SK-N-SH (cell line): ENCODE measurements around the gene MARVELD2. TPM values are rescaled to one million over a fixed set of nuclear protein-coding genes. Genes with fewer than 3 reads are reported as not detected.

Experiments used
- CTCF ChIA-PET: fragments of 300-600, 350-600 bp; formaldehyde crosslinking; extraction: SDS; loops from one replicate; lab custom pipeline; 2021; lab: Yijun Ruan, JAX
- POLR2A ChIA-PET: fragments of 350-600 bp; sonication (Branson Sonifier 250); formaldehyde crosslinking; extraction: SDS; loops from one replicate; lab custom pipeline; 2020; ENCODE audit warnings: antibody characterized with exemption, inconsistent platforms; lab: Yijun Ruan, JAX
- DNase-seq: peaks from one replicate; pipeline ENCODE4 v3.0.0; 2012
- H2AFZ ChIP-seq: fragments of 200-600 bp; sonication (generic); 2 replicates; pipeline ENCODE4 v1.8.1; 2016; ENCODE audit warnings: antibody characterized with exemption, mild to moderate bottlenecking, low read depth
- H3F3A ChIP-seq: fragments of 200-600 bp; sonication (generic); replicated peaks from 2 replicates; pipeline ENCODE3; 2016; ENCODE audit warnings: antibody characterized with exemption, mild to moderate bottlenecking; ENCODE audit not compliant: insufficient read depth
- H3K27ac ChIP-seq, 2 experiments: fragments of 200-500 bp in 1 of 2; fragments of 200-600 bp in 1 of 2; sonication (Bioruptor generic) in 1 of 2; sonication (generic), shearing (Covaris generic) in 1 of 2; 2 replicates each; pipeline versions ENCODE4 v1.5.1 to v1.6.1; 2014 to 2016; ENCODE audit warnings: low read depth in 2 of 2, inconsistent platforms in 1 of 2, low read length in 1 of 2, mild to moderate bottlenecking in 1 of 2, mixed read lengths in 1 of 2
- H3K27me3 ChIP-seq: fragments of 200-600 bp; sonication (generic), shearing (Covaris generic); 2 replicates; pipeline ENCODE4 v1.6.1; 2016; ENCODE audit warnings: mixed run types; ENCODE audit not compliant: insufficient read depth
- H3K36me3 ChIP-seq, 2 experiments: fragments of 200-500 bp in 1 of 2; fragments of 200-600 bp in 1 of 2; sonication (Bioruptor generic) in 1 of 2; sonication (generic) in 1 of 2; replicated peaks in 1 of 2; 2 replicates each; pipeline versions ENCODE3 to v1.5.1; 2014 to 2016; ENCODE audit warnings: low read length in 1 of 2, mild to moderate bottlenecking in 1 of 2; ENCODE audit not compliant: insufficient read depth in 2 of 2, control insufficient read depth in 1 of 2
- H3K4me1 ChIP-seq, 2 experiments: fragments of 200-500 bp in 1 of 2; fragments of 200-600 bp in 1 of 2; sonication (Bioruptor generic) in 1 of 2; sonication (generic), shearing (Covaris generic) in 1 of 2; 2 replicates each; pipeline versions ENCODE4 v1.5.1 to v1.6.1; 2014 to 2016; ENCODE audit warnings: low read depth in 1 of 2, low read length in 1 of 2, mixed run types in 1 of 2; ENCODE audit not compliant: insufficient read depth in 2 of 2, control insufficient read depth in 1 of 2
- H3K4me2 ChIP-seq: fragments of 200-600 bp; sonication (generic), shearing (Covaris generic); 2 replicates; pipeline ENCODE4 v1.6.1; 2017; ENCODE audit warnings: mixed run types
- H3K4me3 ChIP-seq, 2 experiments: fragments of 200-500 bp in 1 of 2; fragments of 200-600 bp in 1 of 2; sonication (Bioruptor generic) in 1 of 2; sonication (generic), shearing (Covaris generic) in 1 of 2; 2 replicates each; pipeline versions ENCODE4 v1.5.1 to v1.8.1; 2014 to 2016; ENCODE audit warnings: low read depth in 2 of 2, inconsistent platforms in 1 of 2, low read length in 1 of 2, mild to moderate bottlenecking in 1 of 2, mixed read lengths in 1 of 2, moderate library complexity in 1 of 2
- H3K79me2 ChIP-seq: fragments of 200-600 bp; sonication (generic); 2 replicates; pipeline ENCODE4 v1.8.1; 2017; ENCODE audit warnings: mild to moderate bottlenecking; ENCODE audit not compliant: insufficient read depth
- H3K9ac ChIP-seq: fragments of 200-600 bp; sonication (generic); 2 replicates; pipeline ENCODE4 v1.6.1; 2017; ENCODE audit warnings: mixed run types
- H3K9me2 ChIP-seq: fragments of 200-600 bp; sonication (generic); 2 replicates; pipeline ENCODE4 v1.6.1; 2017; ENCODE audit warnings: mixed run types
- H3K9me3 ChIP-seq: fragments of 200-600 bp; sonication (generic); 2 replicates; pipeline ENCODE4 v1.6.1; 2017; ENCODE audit warnings: mixed run types, mild to moderate bottlenecking, moderate library complexity
- H4K20me1 ChIP-seq: fragments of 200-600 bp; sonication (generic); 2 replicates; pipeline ENCODE4 v1.6.1; 2017; ENCODE audit warnings: mild to moderate bottlenecking, mixed run types; ENCODE audit not compliant: insufficient read depth
- CHD2 ChIP-seq: fragments of 150-350 bp; IDR thresholded peaks from 2 replicates; pipeline ENCODE4 v1.6.1; 2018; ENCODE audit warnings: low read length; ENCODE audit not compliant: partially characterized antibody
- EP300 ChIP-seq, 2 experiments: IDR thresholded peaks; 2 replicates each; pipeline versions ENCODE4 v1.4.0 to v1.6.1; 2012; ENCODE audit warnings: borderline replicate concordance in 1 of 2, low read depth in 1 of 2, low read length in 1 of 2
- EZH2phosphoT487 ChIP-seq: fragments of 200-600 bp; sonication (generic); IDR thresholded peaks from 2 replicates; pipeline ENCODE4 v1.6.1; 2017; ENCODE audit warnings: low read depth, mixed run types, mild to moderate bottlenecking, antibody characterized with exemption, moderate library complexity, borderline replicate concordance
- FOXJ3 ChIP-seq: sonication (generic); formaldehyde crosslinking; IDR thresholded peaks from 2 replicates; pipeline ENCODE4 v1.5.1; 2020; ENCODE audit warnings: mild to moderate bottlenecking, missing genetic modification reagents
- GABPA ChIP-seq: IDR thresholded peaks from 2 replicates; pipeline ENCODE4 v1.4.0; 2012; ENCODE audit warnings: low read depth, mild to moderate bottlenecking
- GATA2 ChIP-seq: sonication (generic); formaldehyde crosslinking; IDR thresholded peaks from 2 replicates; pipeline ENCODE4 v1.5.0; 2020; ENCODE audit warnings: mild to moderate bottlenecking, missing genetic modification reagents
- JUND ChIP-seq: IDR thresholded peaks from 2 replicates; pipeline ENCODE4 v1.4.0; 2012
- MEF2A ChIP-seq: IDR thresholded peaks from 2 replicates; pipeline ENCODE4 v1.4.0; 2012; ENCODE audit warnings: low read depth, borderline replicate concordance
- MXI1 ChIP-seq: IDR thresholded peaks from 2 replicates; pipeline ENCODE4 v1.6.1; 2012; ENCODE audit warnings: mild to moderate bottlenecking, low read depth, low read length, improper control_type of control experiment
- NFIC ChIP-seq: IDR thresholded peaks from 2 replicates; pipeline ENCODE4 v1.4.0; 2012; ENCODE audit warnings: borderline replicate concordance
- RAD21 ChIP-seq: IDR thresholded peaks from 2 replicates; pipeline ENCODE4 v1.6.1; 2012; ENCODE audit warnings: mild to moderate bottlenecking, low read length
- RCOR1 ChIP-seq: fragments of 150-350 bp; IDR thresholded peaks from 2 replicates; pipeline ENCODE4 v1.6.1; 2017; ENCODE audit warnings: antibody characterized with exemption, low read length
- RFX5 ChIP-seq: IDR thresholded peaks from 2 replicates; pipeline ENCODE4 v1.6.1; 2012; ENCODE audit warnings: mild to moderate bottlenecking, improper control_type of control experiment, low read length
- SIN3A ChIP-seq: IDR thresholded peaks from 2 replicates; pipeline ENCODE4 v1.6.1; 2012; ENCODE audit warnings: low read depth, mild to moderate bottlenecking, low read length, moderate library complexity, borderline replicate concordance
- SMC3 ChIP-seq: IDR thresholded peaks from 2 replicates; pipeline ENCODE4 v1.6.1; 2012; ENCODE audit warnings: low read depth, low read length, improper control_type of control experiment
- TAF1 ChIP-seq: IDR thresholded peaks from 2 replicates; pipeline ENCODE4 v1.6.1; 2012; ENCODE audit warnings: low read depth, mild to moderate bottlenecking, low read length, moderate library complexity, borderline replicate concordance
- polyA plus RNA-seq, 3 experiments: library from polyadenylated mRNA; depleted of rRNA; stranded (reverse); fragments of >200 nt; gene quantifications; 2 replicates each; pipeline ENCODE4 v1.2.3, GENCODE V29; 2012
- TF ChIP-seq, protein P1 (sequence below): IDR thresholded peaks from 2 replicates; pipeline ENCODE4 v1.4.0; 2012; ENCODE audit warnings: low read depth, borderline replicate concordance
- TF ChIP-seq, protein P2 (sequence below): IDR thresholded peaks from 2 replicates; pipeline ENCODE4 v1.4.0; 2012; ENCODE audit warnings: low read depth, borderline replicate concordance
- TF ChIP-seq, protein P3 (sequence below): IDR thresholded peaks from 2 replicates; pipeline ENCODE4; 2012
- TF ChIP-seq, protein P4 (sequence below): fragments of 150-350 bp; IDR thresholded peaks from 2 replicates; pipeline ENCODE4 v1.6.1; 2017; ENCODE audit warnings: antibody characterized with exemption, low read length, low read depth, borderline replicate concordance
- TF ChIP-seq, protein P5 (sequence below): IDR thresholded peaks from 2 replicates; pipeline ENCODE4 v1.4.0; 2012; ENCODE audit warnings: low read depth
- TF ChIP-seq, protein P6 (sequence below): fragments of 200-600 bp; sonication (generic); IDR thresholded peaks from 2 replicates; pipeline ENCODE4 v1.6.1; 2017; ENCODE audit warnings: antibody characterized with exemption, mild to moderate bottlenecking, moderate library complexity

The MARVELD2 gene
- polyA plus RNA-seq, 1 of the 3 experiments (the other 2 are of a cell fraction), result 0.07 TPM

DNA sequence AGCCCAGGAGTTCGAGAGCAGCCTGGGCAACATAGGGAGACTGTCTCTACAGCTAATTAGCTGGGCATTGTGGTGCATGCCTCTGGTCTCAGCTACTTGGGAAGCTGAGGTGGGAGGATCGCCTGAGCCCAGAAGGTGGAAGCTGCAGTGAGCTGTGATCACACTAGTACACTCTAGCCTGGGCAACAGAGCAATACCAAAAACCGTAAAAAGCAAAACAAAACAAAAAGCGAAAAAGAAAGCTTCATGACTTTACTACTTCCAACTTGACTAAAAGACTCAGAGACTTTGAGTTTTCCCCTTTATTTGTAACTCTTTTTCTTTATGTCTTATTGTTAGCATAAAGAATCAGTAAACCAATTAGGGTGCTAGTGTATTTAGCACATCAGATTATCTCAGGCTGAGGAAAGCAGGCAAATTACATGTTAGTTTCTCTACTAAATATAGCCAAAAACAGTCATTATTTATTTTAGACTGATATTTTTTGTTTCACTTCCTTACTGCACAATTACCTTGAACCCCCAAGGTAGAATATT lies 39.9 kb upstream of the MARVELD2 start (continued):
- TF ChIP-seq, protein P1, sequence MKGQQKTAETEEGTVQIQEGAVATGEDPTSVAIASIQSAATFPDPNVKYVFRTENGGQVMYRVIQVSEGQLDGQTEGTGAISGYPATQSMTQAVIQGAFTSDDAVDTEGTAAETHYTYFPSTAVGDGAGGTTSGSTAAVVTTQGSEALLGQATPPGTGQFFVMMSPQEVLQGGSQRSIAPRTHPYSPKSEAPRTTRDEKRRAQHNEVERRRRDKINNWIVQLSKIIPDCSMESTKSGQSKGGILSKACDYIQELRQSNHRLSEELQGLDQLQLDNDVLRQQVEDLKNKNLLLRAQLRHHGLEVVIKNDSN, result no peak
- TF ChIP-seq NFIC (no peak), FOXJ3 (CRISPR knock-in tag) (no peak), JUND (no peak), GATA2 (no peak), GABPA (no peak)

DNA sequence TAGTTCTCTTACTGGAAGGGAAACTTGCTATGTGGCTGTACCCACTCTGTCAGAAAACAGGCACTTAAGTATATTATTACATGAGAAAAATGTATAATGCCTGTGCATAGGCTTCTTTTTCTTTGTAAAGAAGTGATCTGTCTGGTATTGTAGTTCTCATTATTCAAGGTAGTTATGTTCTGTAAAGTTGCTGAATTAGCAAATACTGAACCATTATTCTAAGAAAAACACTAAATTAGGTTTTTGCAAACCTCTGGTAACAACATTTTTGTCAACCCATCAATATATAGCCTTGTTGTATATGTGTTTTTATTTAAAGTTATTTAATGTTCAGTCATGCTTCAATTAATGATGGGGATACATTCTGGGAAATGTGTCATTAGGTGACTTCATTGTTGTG lies 36.5 kb upstream of the MARVELD2 start:
- TF ChIP-seq, protein P2, sequence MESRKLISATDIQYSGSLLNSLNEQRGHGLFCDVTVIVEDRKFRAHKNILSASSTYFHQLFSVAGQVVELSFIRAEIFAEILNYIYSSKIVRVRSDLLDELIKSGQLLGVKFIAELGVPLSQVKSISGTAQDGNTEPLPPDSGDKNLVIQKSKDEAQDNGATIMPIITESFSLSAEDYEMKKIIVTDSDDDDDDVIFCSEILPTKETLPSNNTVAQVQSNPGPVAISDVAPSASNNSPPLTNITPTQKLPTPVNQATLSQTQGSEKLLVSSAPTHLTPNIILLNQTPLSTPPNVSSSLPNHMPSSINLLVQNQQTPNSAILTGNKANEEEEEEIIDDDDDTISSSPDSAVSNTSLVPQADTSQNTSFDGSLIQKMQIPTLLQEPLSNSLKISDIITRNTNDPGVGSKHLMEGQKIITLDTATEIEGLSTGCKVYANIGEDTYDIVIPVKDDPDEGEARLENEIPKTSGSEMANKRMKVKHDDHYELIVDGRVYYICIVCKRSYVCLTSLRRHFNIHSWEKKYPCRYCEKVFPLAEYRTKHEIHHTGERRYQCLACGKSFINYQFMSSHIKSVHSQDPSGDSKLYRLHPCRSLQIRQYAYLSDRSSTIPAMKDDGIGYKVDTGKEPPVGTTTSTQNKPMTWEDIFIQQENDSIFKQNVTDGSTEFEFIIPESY, result no peak
- no peak for TF ChIP-seq SIN3A
- TF ChIP-seq, protein P3, sequence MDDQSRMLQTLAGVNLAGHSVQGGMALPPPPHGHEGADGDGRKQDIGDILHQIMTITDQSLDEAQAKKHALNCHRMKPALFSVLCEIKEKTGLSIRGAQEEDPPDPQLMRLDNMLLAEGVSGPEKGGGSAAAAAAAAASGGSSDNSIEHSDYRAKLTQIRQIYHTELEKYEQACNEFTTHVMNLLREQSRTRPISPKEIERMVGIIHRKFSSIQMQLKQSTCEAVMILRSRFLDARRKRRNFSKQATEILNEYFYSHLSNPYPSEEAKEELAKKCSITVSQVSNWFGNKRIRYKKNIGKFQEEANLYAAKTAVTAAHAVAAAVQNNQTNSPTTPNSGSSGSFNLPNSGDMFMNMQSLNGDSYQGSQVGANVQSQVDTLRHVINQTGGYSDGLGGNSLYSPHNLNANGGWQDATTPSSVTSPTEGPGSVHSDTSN, result no peak
- TF ChIP-seq GABPA, result no peak
- TF ChIP-seq, protein P4, sequence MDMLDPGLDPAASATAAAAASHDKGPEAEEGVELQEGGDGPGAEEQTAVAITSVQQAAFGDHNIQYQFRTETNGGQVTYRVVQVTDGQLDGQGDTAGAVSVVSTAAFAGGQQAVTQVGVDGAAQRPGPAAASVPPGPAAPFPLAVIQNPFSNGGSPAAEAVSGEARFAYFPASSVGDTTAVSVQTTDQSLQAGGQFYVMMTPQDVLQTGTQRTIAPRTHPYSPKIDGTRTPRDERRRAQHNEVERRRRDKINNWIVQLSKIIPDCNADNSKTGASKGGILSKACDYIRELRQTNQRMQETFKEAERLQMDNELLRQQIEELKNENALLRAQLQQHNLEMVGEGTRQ, result no peak
- no peak for TF ChIP-seq MXI1
- no peak for TF ChIP-seq RAD21
- TF ChIP-seq RFX5, result no peak
- TF ChIP-seq, protein P5, sequence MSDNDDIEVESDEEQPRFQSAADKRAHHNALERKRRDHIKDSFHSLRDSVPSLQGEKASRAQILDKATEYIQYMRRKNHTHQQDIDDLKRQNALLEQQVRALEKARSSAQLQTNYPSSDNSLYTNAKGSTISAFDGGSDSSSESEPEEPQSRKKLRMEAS, result no peak
- TF ChIP-seq SMC3, result no peak
- TF ChIP-seq EZH2phosphoT487, result no peak
- TF ChIP-seq MEF2A, result no peak
- no peak for TF ChIP-seq RCOR1
- no peak for TF ChIP-seq CHD2
- TF ChIP-seq TAF1, result no peak
- no peak for TF ChIP-seq NFIC
- no peak for TF ChIP-seq EP300 (IDR thresholded peaks at IDR 0.05; ENCODE audit: borderline replicate concordance in 1 of 2, low read depth in 1 of 2, low read length in 1 of 2)
- TF ChIP-seq, protein P6, sequence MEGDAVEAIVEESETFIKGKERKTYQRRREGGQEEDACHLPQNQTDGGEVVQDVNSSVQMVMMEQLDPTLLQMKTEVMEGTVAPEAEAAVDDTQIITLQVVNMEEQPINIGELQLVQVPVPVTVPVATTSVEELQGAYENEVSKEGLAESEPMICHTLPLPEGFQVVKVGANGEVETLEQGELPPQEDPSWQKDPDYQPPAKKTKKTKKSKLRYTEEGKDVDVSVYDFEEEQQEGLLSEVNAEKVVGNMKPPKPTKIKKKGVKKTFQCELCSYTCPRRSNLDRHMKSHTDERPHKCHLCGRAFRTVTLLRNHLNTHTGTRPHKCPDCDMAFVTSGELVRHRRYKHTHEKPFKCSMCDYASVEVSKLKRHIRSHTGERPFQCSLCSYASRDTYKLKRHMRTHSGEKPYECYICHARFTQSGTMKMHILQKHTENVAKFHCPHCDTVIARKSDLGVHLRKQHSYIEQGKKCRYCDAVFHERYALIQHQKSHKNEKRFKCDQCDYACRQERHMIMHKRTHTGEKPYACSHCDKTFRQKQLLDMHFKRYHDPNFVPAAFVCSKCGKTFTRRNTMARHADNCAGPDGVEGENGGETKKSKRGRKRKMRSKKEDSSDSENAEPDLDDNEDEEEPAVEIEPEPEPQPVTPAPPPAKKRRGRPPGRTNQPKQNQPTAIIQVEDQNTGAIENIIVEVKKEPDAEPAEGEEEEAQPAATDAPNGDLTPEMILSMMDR, result no peak
- H3K4me2 ChIP-seq, result no peak overlapping the region
- H3K9me3 ChIP-seq, result no peaks in the 10 kb centered on the region
- H3K4me1 ChIP-seq, result no peaks in the 10 kb centered on the region
- no peak overlapping the region for H3K27ac ChIP-seq
- H4K20me1 ChIP-seq, result no peaks in the 10 kb centered on the region
- CTCF ChIA-PET, result no interaction called here
- no peak for DNase-seq
- POLR2A ChIA-PET, result no interaction called here
- no peak overlapping the region for H3K4me3 ChIP-seq
- H3F3A ChIP-seq, result peaks cover 8% of the 10 kb centered on the region
- H3K9me2 ChIP-seq, result no peaks in the 10 kb centered on the region
- peaks cover 9% of the 10 kb centered on the region for H3K79me2 ChIP-seq
- no peak overlapping the region for H3K9ac ChIP-seq
- no peak overlapping the region for H2AFZ ChIP-seq
- peaks cover 44 to 67% of the 10 kb centered on the region in 2 experiments for H3K36me3 ChIP-seq
- no peaks in the 10 kb centered on the region for H3K27me3 ChIP-seq
